Prostate gland (tissue), 2 donors: ENCODE data around the gene NEURL1B. TPM values are rescaled to one million over a fixed set of nuclear protein-coding genes. Genes with fewer than 3 reads are reported as not detected.

ENCODE experiments used
- DNase-seq: peaks from one replicate; pipeline ENCODE4 v3.0.0-alpha.2; 2019; ENCODE audit warnings: low spot score
- H3K27ac ChIP-seq, 2 donors: fragments of 200-600 bp; sonication (generic); 2 replicates each; pipeline ENCODE4 v1.5.1; 2017 to 2019
- H3K27me3 ChIP-seq: fragments of 200-600 bp; sonication (generic); replicated peaks from 2 replicates; pipeline ENCODE4 v1.5.1; 2019; ENCODE audit not compliant: insufficient read depth
- H3K36me3 ChIP-seq, 2 donors: fragments of 200-600 bp; sonication (generic); 1 replicate in 1 of 2; 2 replicates in 1 of 2; pipeline versions ENCODE4 v1.5.1 to v1.8.1; 2017 to 2019
- H3K4me1 ChIP-seq: fragments of 200-600 bp; sonication (generic); replicated peaks from 2 replicates; pipeline ENCODE4 v1.5.1; 2019
- H3K4me3 ChIP-seq, 2 donors: fragments of 200-600 bp; sonication (generic); 2 replicates each; pipeline ENCODE4 v1.5.1; 2017 to 2019
- H3K9me3 ChIP-seq: fragments of 200-600 bp; sonication (generic); 2 replicates; pipeline ENCODE4 v1.5.1; 2017
- POLR2A ChIP-seq: fragments of 450-650 bp; IDR thresholded peaks from one replicate; pipeline ENCODE4 v1.6.1; 2016; ENCODE audit warnings: antibody characterized with exemption, mild to moderate bottlenecking
- POLR2AphosphoS5 ChIP-seq: sonication (generic); formaldehyde crosslinking; IDR thresholded peaks from one replicate; pipeline ENCODE4 v1.6.1; 2017; ENCODE audit warnings: antibody characterized with exemption
- WGBS: methylation state at CpG from one replicate; pipeline ENCODE4 v1.1.5; 2018; 5-methylcytosine and 5-hydroxymethylcytosine counted together
- intact Hi-C: fragments of 100-400 bp; cut with DNase I; formaldehyde crosslinking; loops from one replicate; pipeline ENCODE4 v1.14.2; 2022
- microRNA-seq: library from miRNA; unstranded; fragments of <30 nt; microRNA quantifications from one replicate; pipeline ENCODE4, GENCODE V29; 2016
- small RNA-seq, 2 donors: library from RNA; depleted of rRNA; stranded (forward); fragments of <200 nt; gene quantifications; one replicate each; pipeline ENCODE3, GENCODE V24; 2016
- total RNA-seq, 2 donors: library from RNA; depleted of rRNA; stranded (reverse); fragments of >200 nt; gene quantifications; one replicate each; pipeline ENCODE4 v1.1.0, GENCODE V29; 2016
- TF ChIP-seq, protein P1 (sequence below), 4 experiments: fragments of 200-600 bp in 2 of 4; fragments of 450-650 bp in 2 of 4; sonication (generic) in 2 of 4; IDR thresholded peaks; 1 replicate in 3 of 4; 2 replicates in 1 of 4; pipeline ENCODE4 v1.5.1; 2016 to 2019; ENCODE audit warnings: antibody characterized with exemption in 4 of 4, mild to moderate bottlenecking in 2 of 4, moderate library complexity in 2 of 4

The NEURL1B gene
- total RNA-seq, 2 donors from 2014 or later = 23.9 to 39.9 TPM

DNA sequence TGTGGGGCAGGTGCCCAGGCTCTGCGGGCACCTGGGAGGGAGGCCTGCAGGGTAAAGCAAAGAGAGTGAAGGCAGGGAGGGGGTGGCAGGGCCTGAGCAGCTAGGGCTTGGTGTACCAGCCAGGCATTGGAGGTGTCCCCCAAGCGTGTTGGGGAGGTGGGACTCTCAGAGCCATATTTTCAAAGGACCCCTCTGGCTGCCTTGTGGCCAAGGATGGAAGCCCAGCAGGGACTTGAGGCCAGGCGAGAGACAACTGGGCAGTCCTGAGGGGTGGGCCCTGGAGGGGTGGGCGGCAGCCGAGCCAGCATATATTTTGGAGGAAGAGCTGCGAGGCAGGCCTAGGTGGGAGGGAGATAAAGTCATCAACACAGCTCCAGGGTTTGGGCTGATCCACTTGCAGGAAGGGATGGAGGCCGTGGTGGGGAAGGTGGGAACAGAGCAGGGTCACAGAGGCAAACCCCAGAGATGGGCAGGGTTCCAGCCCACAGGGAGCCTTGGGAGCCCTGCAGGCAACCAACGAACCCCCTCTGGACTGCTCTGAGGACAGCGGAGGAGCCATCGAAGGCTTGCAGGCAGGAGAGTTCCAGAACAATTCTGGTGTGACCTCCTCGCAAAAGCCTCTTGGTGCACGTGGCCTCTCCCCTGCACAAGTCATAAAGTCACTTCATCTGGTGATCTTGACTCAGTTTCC, 94.2 kb downstream of the NEURL1B start:
- no peak for TF ChIP-seq POLR2AphosphoS5
- TF ChIP-seq, protein P1, sequence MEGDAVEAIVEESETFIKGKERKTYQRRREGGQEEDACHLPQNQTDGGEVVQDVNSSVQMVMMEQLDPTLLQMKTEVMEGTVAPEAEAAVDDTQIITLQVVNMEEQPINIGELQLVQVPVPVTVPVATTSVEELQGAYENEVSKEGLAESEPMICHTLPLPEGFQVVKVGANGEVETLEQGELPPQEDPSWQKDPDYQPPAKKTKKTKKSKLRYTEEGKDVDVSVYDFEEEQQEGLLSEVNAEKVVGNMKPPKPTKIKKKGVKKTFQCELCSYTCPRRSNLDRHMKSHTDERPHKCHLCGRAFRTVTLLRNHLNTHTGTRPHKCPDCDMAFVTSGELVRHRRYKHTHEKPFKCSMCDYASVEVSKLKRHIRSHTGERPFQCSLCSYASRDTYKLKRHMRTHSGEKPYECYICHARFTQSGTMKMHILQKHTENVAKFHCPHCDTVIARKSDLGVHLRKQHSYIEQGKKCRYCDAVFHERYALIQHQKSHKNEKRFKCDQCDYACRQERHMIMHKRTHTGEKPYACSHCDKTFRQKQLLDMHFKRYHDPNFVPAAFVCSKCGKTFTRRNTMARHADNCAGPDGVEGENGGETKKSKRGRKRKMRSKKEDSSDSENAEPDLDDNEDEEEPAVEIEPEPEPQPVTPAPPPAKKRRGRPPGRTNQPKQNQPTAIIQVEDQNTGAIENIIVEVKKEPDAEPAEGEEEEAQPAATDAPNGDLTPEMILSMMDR (IDR thresholded peaks at IDR 0.05) = no peak
- TF ChIP-seq POLR2A = no peak
- no peak overlapping the region for H3K27ac ChIP-seq
- H3K36me3 ChIP-seq = no peaks in the 10 kb centered on the region
- WGBS = 90% methylated on average over 12 of the region's 12 CpGs
- no peak for DNase-seq
- H3K4me1 ChIP-seq = peaks cover 8% of the 10 kb centered on the region
- H3K4me3 ChIP-seq = no peak overlapping the region
- no peaks in the 10 kb centered on the region for H3K27me3 ChIP-seq
- intact Hi-C loops = no loop called here
- H3K9me3 ChIP-seq = no peaks in the 10 kb centered on the region

DNA sequence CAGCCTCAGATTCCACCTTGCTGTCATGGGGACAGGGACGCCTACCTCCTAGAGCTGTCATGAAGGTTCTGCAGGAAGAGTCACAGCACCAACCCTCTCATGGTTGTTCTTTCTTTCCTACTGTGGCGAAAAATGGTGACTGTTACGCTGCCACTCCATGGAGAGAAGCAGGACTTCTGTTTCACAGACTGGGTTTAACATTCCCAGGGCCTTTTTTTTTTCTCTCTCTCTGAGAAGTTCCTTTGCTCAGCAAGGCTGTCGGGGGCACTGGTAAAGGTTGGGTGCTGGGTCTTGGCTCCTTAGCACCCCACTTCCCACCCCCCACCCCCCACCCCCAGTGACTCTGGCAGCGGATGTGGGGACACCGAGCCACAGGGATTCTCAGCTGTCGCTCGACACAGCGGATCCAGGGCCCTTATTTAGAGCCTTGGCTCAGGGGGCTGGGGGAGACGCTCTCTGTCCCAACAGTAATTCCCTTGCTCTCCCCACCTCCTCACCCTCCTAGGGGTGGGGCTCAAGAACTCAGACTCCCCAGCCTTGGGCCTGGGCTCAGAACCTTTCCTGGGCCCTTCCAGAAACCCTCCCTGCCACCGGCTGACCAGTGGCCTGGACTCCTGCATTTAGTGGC, 95.6 kb downstream of the NEURL1B start:
- TF ChIP-seq, protein P1 (IDR thresholded peaks at IDR 0.05) = no peak
- TF ChIP-seq POLR2A (no peak), POLR2AphosphoS5 (no peak)
- no peak overlapping the region for H3K4me3 ChIP-seq
- no peaks in the 10 kb centered on the region for H3K27me3 ChIP-seq
- intact Hi-C loops = no loop called here
- peaks cover 8% of the 10 kb centered on the region for H3K4me1 ChIP-seq
- no peaks in the 10 kb centered on the region for H3K36me3 ChIP-seq
- WGBS = 96% methylated on average over 11 of the region's 11 CpGs
- no peaks in the 10 kb centered on the region for H3K9me3 ChIP-seq
- H3K27ac ChIP-seq = no peak overlapping the region
- DNase-seq = no peak

GRCh38 chr5:172739375-172739774, 98.3 kb downstream of the NEURL1B start:
- no peak overlapping the region for H3K27ac ChIP-seq

DNA sequence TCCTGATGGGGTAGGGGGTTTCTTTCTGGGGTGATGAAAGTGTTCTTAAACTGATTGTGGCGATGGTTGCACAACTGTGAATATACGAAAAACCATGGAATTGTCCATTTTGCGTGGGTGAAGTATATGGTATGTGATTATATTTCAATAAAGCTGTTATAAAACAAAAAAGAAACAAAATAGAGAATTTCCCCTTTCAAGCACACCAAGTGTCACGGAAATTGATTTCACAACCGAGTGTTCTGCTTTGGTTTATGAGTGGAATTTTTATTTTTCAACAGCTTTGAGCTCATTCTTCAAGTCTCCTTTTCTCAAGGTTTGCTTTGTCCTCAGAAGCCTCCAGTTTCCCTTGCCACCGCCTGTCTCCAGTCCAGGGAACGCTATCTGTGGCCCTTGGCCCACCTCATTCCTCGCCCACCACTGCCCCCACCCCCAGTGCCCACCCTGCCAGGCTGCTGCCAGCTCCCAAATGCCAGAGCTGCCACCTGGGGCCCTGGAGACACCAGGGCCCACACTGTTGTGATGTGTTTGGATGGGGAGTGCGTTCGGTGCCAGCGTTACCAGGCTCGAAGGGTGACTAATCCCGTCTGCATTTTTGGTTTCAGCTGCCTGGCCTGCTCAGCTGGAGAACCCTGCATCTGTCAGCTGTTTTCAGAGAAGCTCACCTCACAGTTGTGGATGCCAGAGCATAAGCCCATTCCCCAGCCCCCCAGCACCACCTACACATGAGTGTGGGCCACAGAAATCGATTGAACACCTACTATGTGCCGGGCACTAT, 99.6 kb downstream of the NEURL1B start:
- Histone ChIP-seq H3K4me1 (no peaks in the 10 kb centered on the region), H3K27ac (peak overlapping the region; percentile 29 to 30), H3K27me3 (no peaks in the 10 kb centered on the region), H3K36me3 (no peaks in the 10 kb centered on the region), H3K4me3 (no peak overlapping the region), H3K9me3 (no peaks in the 10 kb centered on the region)
- 52% methylated on average over 15 of the region's 15 CpGs for WGBS
- peak; percentile 49 for DNase-seq
- TF ChIP-seq POLR2A (no peak), POLR2AphosphoS5 (peak; percentile 60)
- TF ChIP-seq, protein P1 (IDR thresholded peaks at IDR 0.05) = no peak
- intact Hi-C loops = no loop called here

More at GRCh38 chr5:172739375-172739774, 98.3 kb downstream of the NEURL1B start:
- TF ChIP-seq POLR2AphosphoS5 (no peak), POLR2A (no peak)
- TF ChIP-seq, protein P1 (IDR thresholded peaks at IDR 0.05) = no peak
- H3K4me1 ChIP-seq = no peaks in the 10 kb centered on the region
- no peak overlapping the region for H3K4me3 ChIP-seq
- no peaks in the 10 kb centered on the region for H3K9me3 ChIP-seq
- no peak for DNase-seq
- 95% methylated on average over 6 of the region's 6 CpGs for WGBS
- H3K27me3 ChIP-seq = no peaks in the 10 kb centered on the region
- intact Hi-C loops = no loop called here
- no peaks in the 10 kb centered on the region for H3K36me3 ChIP-seq

Small RNA genes within 50 kb of the gene (microRNA-seq; reads per million reads assigned to microRNA genes)
- 1.7 reads per million, percentile 23 among the genes with 10 or more reads in this experiment for gene MIR5003

Small RNA genes within 50 kb of the gene (small RNA-seq; reads per million reads assigned to genes)
- gene AC027309.2 = 0 reads per million in 2 donors
- 0.09 to 0.30 reads per million in 2 donors for gene MIR5003

Other genes starting within 250 kb of the NEURL1B start
- 10 to 100 TPM; 15.8 to 38.0 TPM for gene SH3PXD2B, start 186.7 kb upstream of the NEURL1B start, total RNA-seq
- 100 to 1,000 TPM; 559 to 659 TPM for gene DUSP1, start 129.9 kb downstream of the NEURL1B start, total RNA-seq
- gene ERGIC1, start 193.0 kb downstream of the NEURL1B start, total RNA-seq = 100 to 1,000 TPM; 228 to 380 TPM